Trophoblast cell (in vitro differentiated cells and primary cell): Measurements from ENCODE around the gene TAF1B. TPM values are rescaled to one million over a fixed set of nuclear protein-coding genes. Genes with fewer than 3 reads are reported as not detected.

Experiments used
- DNase-seq, 2 donors: peaks; one replicate each; pipeline ENCODE4 v3.0.0-alpha.2; 2016
- H2AFZ ChIP-seq: 2 replicates; pipeline ENCODE4 v1.6.1; 2013; ENCODE audit warnings: low read length, moderate library complexity, mild to moderate bottlenecking; ENCODE audit not compliant: insufficient read depth, poor library complexity
- H2AK5ac ChIP-seq: 2 replicates; pipeline ENCODE4 v1.6.1; 2013; ENCODE audit warnings: mild to moderate bottlenecking, low read length
- H2BK120ac ChIP-seq: 2 replicates; pipeline ENCODE4 v1.6.1; 2013; ENCODE audit warnings: low read length, mild to moderate bottlenecking, moderate library complexity; ENCODE audit not compliant: insufficient read depth, poor library complexity
- H2BK12ac ChIP-seq: 2 replicates; pipeline ENCODE4 v1.6.1; 2013; ENCODE audit warnings: mild to moderate bottlenecking, low read length, moderate library complexity
- H2BK5ac ChIP-seq: 2 replicates; pipeline ENCODE4 v1.6.1; 2013; ENCODE audit warnings: low read length, low read depth, moderate library complexity, mild to moderate bottlenecking; ENCODE audit not compliant: poor library complexity
- H3K14ac ChIP-seq: 2 replicates; pipeline ENCODE4 v1.6.1; 2013; ENCODE audit warnings: mild to moderate bottlenecking, low read length
- H3K18ac ChIP-seq: 2 replicates; pipeline ENCODE4 v1.6.1; 2013; ENCODE audit warnings: mild to moderate bottlenecking, low read length
- H3K23ac ChIP-seq: 2 replicates; pipeline ENCODE4 v1.6.1; 2013; ENCODE audit warnings: low read length
- H3K27ac ChIP-seq: 2 replicates; pipeline ENCODE4 v1.5.1; 2013; ENCODE audit warnings: low read depth, mild to moderate bottlenecking, inconsistent platforms, low read length, moderate library complexity
- H3K27me3 ChIP-seq: 2 replicates; pipeline ENCODE4 v1.6.1; 2013; ENCODE audit warnings: inconsistent platforms, mild to moderate bottlenecking, low read length, moderate library complexity; ENCODE audit not compliant: insufficient read depth
- H3K36me3 ChIP-seq, 2 experiments: 1 replicate in 1 of 2; 2 replicates in 1 of 2; pipeline ENCODE4 v1.6.1; 2013; ENCODE audit warnings: low read length in 2 of 2, mild to moderate bottlenecking in 2 of 2, moderate library complexity in 1 of 2; ENCODE audit not compliant: insufficient read depth in 2 of 2, control insufficient read depth in 1 of 2
- H3K4ac ChIP-seq: 2 replicates; pipeline ENCODE4 v1.6.1; 2013; ENCODE audit warnings: low read depth, mild to moderate bottlenecking, low read length, moderate library complexity
- H3K4me1 ChIP-seq, 2 experiments: 1 replicate in 1 of 2; 2 replicates in 1 of 2; pipeline ENCODE4 v1.6.1; 2013; ENCODE audit warnings: low read length in 2 of 2, mild to moderate bottlenecking in 2 of 2, moderate library complexity in 1 of 2; ENCODE audit not compliant: insufficient read depth in 2 of 2, control insufficient read depth in 1 of 2
- H3K4me2 ChIP-seq: 2 replicates; pipeline ENCODE4 v1.6.1; 2013; ENCODE audit warnings: inconsistent platforms, mild to moderate bottlenecking, low read length, moderate library complexity
- H3K4me3 ChIP-seq: 2 replicates; pipeline ENCODE4 v1.5.1; 2013; ENCODE audit warnings: mild to moderate bottlenecking, low read depth, low read length, inconsistent platforms
- H3K79me1 ChIP-seq: one replicate; pipeline ENCODE4 v1.6.1; 2013; ENCODE audit warnings: low read length
- H3K79me2 ChIP-seq: 2 replicates; pipeline ENCODE4 v1.6.1; 2013; ENCODE audit warnings: low read length, mild to moderate bottlenecking; ENCODE audit not compliant: control insufficient read depth, insufficient read depth, poor library complexity
- H3K9ac ChIP-seq: 2 replicates; pipeline ENCODE4 v1.6.1; 2013; ENCODE audit warnings: mild to moderate bottlenecking, low read length
- H3K9me3 ChIP-seq: 2 replicates; pipeline ENCODE4 v1.6.1; 2013; ENCODE audit warnings: low read depth, mild to moderate bottlenecking, control low read depth, inconsistent platforms, low read length; ENCODE audit not compliant: insufficient read depth
- H4K12ac ChIP-seq: 2 replicates; pipeline ENCODE4 v1.6.1; 2013; ENCODE audit warnings: low read depth, mild to moderate bottlenecking, low read length, moderate library complexity
- H4K8ac ChIP-seq: 2 replicates; pipeline ENCODE4 v1.6.1; 2013; ENCODE audit warnings: low read depth, mild to moderate bottlenecking, low read length, moderate library complexity
- H4K91ac ChIP-seq: one replicate; pipeline ENCODE4 v1.6.1; 2013; ENCODE audit warnings: low read depth, mild to moderate bottlenecking, low read length, moderate library complexity
- WGBS: extraction: QIAGEN DNeasy Blood & Tissue Kit; methylation state at CpG from one replicate; pipeline ENCODE4 v1.1.7; 2013; ENCODE audit warnings: missing lambda C conversion rate; ENCODE audit not compliant: insufficient read length, insufficient coverage; ENCODE audit errors: extremely low coverage; 5-methylcytosine and 5-hydroxymethylcytosine counted together
- polyA plus RNA-seq: library from polyadenylated mRNA; stranded (reverse); fragments of 200-250 nt; gene quantifications from 2 replicates; pipeline ENCODE4 v1.2.3, GENCODE V29; 2013

The TAF1B gene
- 20.9 and 23.2 TPM in 2 replicates for polyA plus RNA-seq

- DNase-seq = peak; percentile 91 to 98
- H4K91ac ChIP-seq = peak within 1 kb of the TSS; percentile 97
- H2BK120ac ChIP-seq = peak within 1 kb of the TSS; percentile 97
- peak within 1 kb of the TSS; percentile 77 for H3K4me2 ChIP-seq
- peak within 1 kb of the TSS; percentile 69 for H3K4ac ChIP-seq
- H3K79me2 ChIP-seq = peaks cover 12% of the 10 kb centered on the region
- H3K27me3 ChIP-seq = no peaks in the 10 kb centered on the region
- peak within 1 kb of the TSS; percentile 95 for H3K14ac ChIP-seq
- peak within 1 kb of the TSS; percentile 98 for H4K8ac ChIP-seq
- H3K23ac ChIP-seq = no peak within 1 kb of the TSS
- H2BK12ac ChIP-seq = peak within 1 kb of the TSS; percentile 27
- H4K12ac ChIP-seq = peak within 1 kb of the TSS; percentile 97
- peaks cover 4 to 10% of the 10 kb centered on the region in 2 experiments for H3K36me3 ChIP-seq
- peak within 1 kb of the TSS; percentile 99 for H3K18ac ChIP-seq
- peaks cover 2 to 5% of the 10 kb centered on the region in 2 experiments for H3K4me1 ChIP-seq
- peaks cover 18% of the 10 kb centered on the region for H3K79me1 ChIP-seq
- H3K27ac ChIP-seq = peak within 1 kb of the TSS; percentile 99
- peaks cover 2% of the 10 kb centered on the region for H3K9me3 ChIP-seq
- H3K4me3 ChIP-seq = peak within 1 kb of the TSS; percentile 85
- H2AK5ac ChIP-seq = peak within 1 kb of the TSS; percentile 35
- H3K9ac ChIP-seq = peak within 1 kb of the TSS; percentile 84
- H2AFZ ChIP-seq = peak within 1 kb of the TSS; percentile 81
- peak within 1 kb of the TSS; percentile 96 for H2BK5ac ChIP-seq
- WGBS = no CpG with 5 or more reads among the region's 70 CpGs
These were observed at the start of gene TAF1B for GRCh38 chr2:9843229-9844035. TSS of gene TAF1B (plus strand) at chr2:9843474. CDS start at chr2:9843542, 68 bp downstream.

DNA sequence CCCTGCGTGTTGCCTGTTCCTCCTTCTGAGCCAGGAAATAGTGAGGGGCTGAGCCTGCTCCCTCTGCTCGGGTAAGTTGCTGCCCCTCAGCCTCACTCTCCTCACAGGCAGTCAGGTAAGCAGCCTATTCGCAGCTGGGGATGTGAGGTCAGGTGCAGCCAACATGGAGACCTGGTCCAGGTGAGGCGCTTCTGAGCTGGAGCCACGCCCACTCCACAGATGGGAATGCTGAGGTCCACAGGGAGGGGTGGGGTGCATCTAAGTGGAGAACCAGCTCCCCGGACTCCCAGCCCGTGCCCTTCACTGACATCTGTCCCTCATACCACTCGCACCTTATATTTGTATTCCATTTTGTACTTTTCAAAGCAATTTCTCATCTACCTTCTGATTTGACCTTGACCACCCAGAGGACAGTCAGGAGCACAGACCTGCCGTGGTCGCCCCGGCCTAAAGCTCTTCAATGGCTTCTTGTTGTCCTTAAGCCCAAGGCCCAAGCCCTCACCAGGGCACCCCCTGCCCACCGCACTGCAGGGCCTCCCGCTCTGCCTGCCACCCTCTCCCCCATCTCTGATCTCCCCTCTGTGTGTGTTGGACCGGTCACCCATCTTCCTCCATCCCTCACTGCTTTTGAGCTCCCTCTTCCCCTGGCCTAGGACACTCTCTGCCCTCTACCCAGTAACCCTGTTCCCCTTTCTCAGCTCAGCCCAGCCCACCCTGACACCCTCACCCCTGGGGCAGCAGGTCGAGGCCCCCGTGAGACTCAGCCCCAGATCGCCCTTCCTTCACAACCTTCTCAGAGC lies 49.2 kb upstream of the TAF1B start:
- H3K23ac ChIP-seq = no peak overlapping the region
- no peak overlapping the region for H3K4me3 ChIP-seq
- H2BK5ac ChIP-seq = no peak overlapping the region
- peaks cover 12 to 14% of the 10 kb centered on the region in 2 experiments for H3K4me1 ChIP-seq
- no peak overlapping the region for H3K14ac ChIP-seq
- H3K79me1 ChIP-seq = peaks cover 3% of the 10 kb centered on the region
- no peak overlapping the region for H2BK12ac ChIP-seq
- H3K27ac ChIP-seq = no peak overlapping the region
- H3K36me3 ChIP-seq = no peaks in the 10 kb centered on the region
- H3K4me2 ChIP-seq = no peak overlapping the region
- H2AK5ac ChIP-seq = no peak overlapping the region
- WGBS = no CpG with 5 or more reads among the region's 17 CpGs
- H3K4ac ChIP-seq = no peak overlapping the region
- DNase-seq = no peak
- no peaks in the 10 kb centered on the region for H3K79me2 ChIP-seq
- H3K9me3 ChIP-seq = no peaks in the 10 kb centered on the region
- H2BK120ac ChIP-seq = no peak overlapping the region
- no peak overlapping the region for H3K9ac ChIP-seq
- no peaks in the 10 kb centered on the region for H3K27me3 ChIP-seq
- H2AFZ ChIP-seq = no peak overlapping the region
- no peak overlapping the region for H4K8ac ChIP-seq
- H3K18ac ChIP-seq = no peak overlapping the region
- no peak overlapping the region for H4K91ac ChIP-seq
- H4K12ac ChIP-seq = no peak overlapping the region

- Histone ChIP-seq H3K36me3 (no peaks in the 10 kb centered on the region), H3K4ac (no peak overlapping the region), H2AK5ac (no peak overlapping the region), H3K14ac (no peak overlapping the region), H2AFZ (no peak overlapping the region), H3K27ac (no peak overlapping the region), H2BK12ac (no peak overlapping the region), H3K79me2 (no peaks in the 10 kb centered on the region), H2BK5ac (no peak overlapping the region), H3K9ac (no peak overlapping the region), H4K12ac (no peak overlapping the region), H3K79me1 (peaks cover 8% of the 10 kb centered on the region), H3K4me2 (no peak overlapping the region), H3K23ac (no peak overlapping the region), H4K91ac (no peak overlapping the region), H4K8ac (no peak overlapping the region), H3K4me1 (peaks cover 17 to 20% of the 10 kb centered on the region in 2 experiments), H2BK120ac (no peak overlapping the region), H3K9me3 (no peaks in the 10 kb centered on the region), H3K27me3 (no peaks in the 10 kb centered on the region), H3K4me3 (no peak overlapping the region), H3K18ac (no peak overlapping the region)
- DNase-seq = no peak
- WGBS = no CpG with 5 or more reads among the region's 6 CpGs
These were observed 48.2 kb upstream of the TAF1B start for GRCh38 chr2:9795071-9795470.

- H3K4ac ChIP-seq = no peak overlapping the region
- WGBS = no CpG with 5 or more reads among the region's 13 CpGs
- no peaks in the 10 kb centered on the region for H3K27me3 ChIP-seq
These were observed 46.9 kb upstream of the TAF1B start for GRCh38 chr2:9796056-9797010.

More at GRCh38 chr2:9796056-9797010, 46.9 kb upstream of the TAF1B start:
- no peak overlapping the region for H3K14ac ChIP-seq
- H3K79me2 ChIP-seq = peaks cover under 1% of the 10 kb centered on the region
- no peak overlapping the region for H2BK5ac ChIP-seq
- peaks cover 19% of the 10 kb centered on the region for H3K79me1 ChIP-seq
- H3K4me2 ChIP-seq = no peak overlapping the region
- no peak for DNase-seq
- no peaks in the 10 kb centered on the region for H3K36me3 ChIP-seq
- H3K4me3 ChIP-seq = no peak overlapping the region
- no peak overlapping the region for H3K9ac ChIP-seq
- H4K8ac ChIP-seq = peak overlapping the region; percentile 31
- H4K91ac ChIP-seq = no peak overlapping the region
- no peak overlapping the region for H3K18ac ChIP-seq
- H2AK5ac ChIP-seq = no peak overlapping the region
- no peak overlapping the region for H3K23ac ChIP-seq
- no peak overlapping the region for H2BK120ac ChIP-seq
- H3K9me3 ChIP-seq = no peaks in the 10 kb centered on the region
- no peak overlapping the region for H2AFZ ChIP-seq
- H4K12ac ChIP-seq = no peak overlapping the region
- H3K27ac ChIP-seq = no peak overlapping the region
- peaks cover 27 to 32% of the 10 kb centered on the region in 2 experiments for H3K4me1 ChIP-seq
- H2BK12ac ChIP-seq = no peak overlapping the region
